ENCODE measurements around the gene GTF3C5.

The GTF3C5 gene

GRCh38 chr9:132998831-132999635, 31.8 kb upstream of the GTF3C5 start:
- DNase-seq (ENCODE audit: low read depth), result no peak
- TF ChIP-seq POLR2A (IDR thresholded peaks at IDR 0.05; ENCODE audit: extremely low read depth, insufficient read length) (no peak), CTCF (IDR thresholded peaks at IDR 0.05; ENCODE audit: low read depth, low read length) (no peak), MAX (IDR thresholded peaks at IDR 0.05; ENCODE audit: low read depth, low read length) (no peak), MYC (IDR thresholded peaks at IDR 0.05; ENCODE audit: low read depth, low read length) (no peak)
- H3K4me3 ChIP-seq (ENCODE audit: low read depth, low read length), result no peak overlapping the region

GRCh38 chr9:133002147-133003070, 28.4 kb upstream of the GTF3C5 start:
- DNase-seq (ENCODE audit: low read depth), result no peak
- TF ChIP-seq MYC (IDR thresholded peaks at IDR 0.05; ENCODE audit: low read depth, low read length), result no peak; the same call in 1 of the 2 replicates
- no peak for TF ChIP-seq MAX (IDR thresholded peaks at IDR 0.05; ENCODE audit: low read depth, low read length)
- TF ChIP-seq POLR2A (IDR thresholded peaks at IDR 0.05; ENCODE audit: extremely low read depth, insufficient read length), result no peak
- no peak for TF ChIP-seq CTCF (IDR thresholded peaks at IDR 0.05; ENCODE audit: low read depth, low read length)
- peak overlapping the region; percentile 1 for H3K4me3 ChIP-seq (ENCODE audit: low read depth, low read length)

GRCh38 chr9:133003071-133003461, 27.7 kb upstream of the GTF3C5 start:
- peak; percentile 17; the same call in 1 of the 2 replicates for TF ChIP-seq MAX (IDR thresholded peaks at IDR 0.05; ENCODE audit: low read depth, low read length)
- no peak; the same call in 1 of the 2 replicates for TF ChIP-seq MYC (IDR thresholded peaks at IDR 0.05; ENCODE audit: low read depth, low read length)
- no peak for TF ChIP-seq CTCF (IDR thresholded peaks at IDR 0.05; ENCODE audit: low read depth, low read length)
- no peak for TF ChIP-seq POLR2A (IDR thresholded peaks at IDR 0.05; ENCODE audit: extremely low read depth, insufficient read length)
- H3K4me3 ChIP-seq (ENCODE audit: low read depth, low read length), result no peak overlapping the region
- peak; percentile 93 for DNase-seq (ENCODE audit: low read depth)

GRCh38 chr9:133003671-133004090, 27.1 kb upstream of the GTF3C5 start:
- no peak overlapping the region for H3K4me3 ChIP-seq (ENCODE audit: low read depth, low read length)
- TF ChIP-seq MAX (IDR thresholded peaks at IDR 0.05; ENCODE audit: low read depth, low read length), result no peak
- TF ChIP-seq CTCF (IDR thresholded peaks at IDR 0.05; ENCODE audit: low read depth, low read length), result no peak
- no peak for TF ChIP-seq POLR2A (IDR thresholded peaks at IDR 0.05; ENCODE audit: extremely low read depth, insufficient read length)
- TF ChIP-seq MYC (IDR thresholded peaks at IDR 0.05; ENCODE audit: low read depth, low read length), result no peak
- peak; percentile 96 for DNase-seq (ENCODE audit: low read depth)

GRCh38 chr9:133004091-133004998, 26.5 kb upstream of the GTF3C5 start:
- H3K4me3 ChIP-seq (ENCODE audit: low read depth, low read length), result no peak overlapping the region
- peak; percentile 87 for DNase-seq (ENCODE audit: low read depth)
- TF ChIP-seq MYC (IDR thresholded peaks at IDR 0.05; ENCODE audit: low read depth, low read length) (no peak), POLR2A (IDR thresholded peaks at IDR 0.05; ENCODE audit: extremely low read depth, insufficient read length) (no peak)
